CMK (cell line): ENCODE results near the gene SH3D21.

Experiments used
- DNase-seq: peaks from one replicate; pipeline ENCODE4 v3.0.0-alpha.2; 2010; ENCODE audit warnings: low read depth

SH3D21 gene

DNA sequence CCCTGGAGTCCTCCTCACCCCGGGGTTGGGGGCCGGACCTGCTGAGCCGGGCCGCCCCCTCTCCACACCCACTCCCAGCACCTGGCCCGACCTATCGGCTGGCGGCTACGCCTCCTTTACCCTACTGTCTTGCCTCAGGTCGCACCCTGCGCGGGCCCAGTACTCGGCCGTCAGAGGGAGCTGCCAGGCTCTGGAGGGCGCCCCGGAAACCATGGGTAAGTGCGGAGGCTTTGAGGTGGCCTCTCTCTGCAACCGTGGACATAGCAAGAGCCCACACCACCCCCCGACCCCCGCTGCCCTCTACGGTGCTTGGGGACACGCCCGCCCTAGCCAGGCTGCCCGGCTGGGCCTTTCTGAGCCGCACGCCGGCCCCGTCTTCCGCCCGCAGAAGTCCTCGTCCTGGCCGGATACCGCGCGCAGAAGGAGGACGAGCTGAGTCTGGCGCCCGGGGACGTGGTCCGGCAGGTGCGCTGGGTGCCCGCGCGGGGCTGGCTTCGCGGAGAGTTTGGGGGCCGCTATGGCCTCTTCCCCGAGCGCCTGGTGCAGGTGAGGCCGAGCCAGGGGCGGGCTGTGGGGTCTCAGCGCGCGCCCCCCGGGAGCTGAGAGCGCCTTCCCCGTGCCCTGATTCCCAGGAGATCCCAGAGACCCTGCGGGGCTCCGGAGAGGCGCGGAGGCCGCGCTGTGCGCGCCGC lies at the start of gene SH3D21:
TSS of gene SH3D21 (plus strand) at position 159 of the 692 bp plus-strand sequence. CDS start at position 212, 53 bp downstream.
- no peak for DNase-seq

- no peak for DNase-seq
Measured at GRCh38 chr1:36256558-36257374, 49.4 kb upstream of the SH3D21 start.

GRCh38 chr1:36257375-36257767 lies 48.8 kb upstream of the SH3D21 start:
- DNase-seq = peak; percentile 17

- no peak for DNase-seq
Measured at GRCh38 chr1:36258960-36259344, 47.2 kb upstream of the SH3D21 start.

GRCh38 chr1:36268981-36269380 lies 37.2 kb upstream of the SH3D21 start:
- no peak for DNase-seq

- DNase-seq = no peak
Measured at GRCh38 chr1:36269408-36269838, 36.7 kb upstream of the SH3D21 start.

GRCh38 chr1:36273024-36273423 lies 33.1 kb upstream of the SH3D21 start:
- no peak for DNase-seq

GRCh38 chr1:36274201-36274600 lies 32.0 kb upstream of the SH3D21 start:
- DNase-seq = no peak

DNA sequence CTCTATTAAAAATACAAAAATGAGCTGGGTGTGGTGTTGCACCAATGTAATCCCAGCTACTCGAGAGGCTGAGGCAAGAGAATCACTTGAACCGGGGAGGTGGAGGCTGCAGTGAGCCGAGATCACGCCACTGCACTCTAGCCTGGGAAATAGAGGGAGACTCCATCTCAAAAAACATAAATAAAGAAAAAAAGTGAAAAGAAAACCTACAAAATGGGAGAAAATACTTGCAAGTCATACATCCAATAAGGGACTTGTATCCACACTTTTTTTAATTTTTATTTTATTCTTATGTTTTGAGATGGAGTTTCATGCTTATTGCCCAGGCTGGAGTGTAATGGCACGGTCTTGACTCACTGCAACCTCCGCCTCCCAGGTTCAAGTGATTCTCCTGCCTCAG lies 29.5 kb upstream of the SH3D21 start:
- DNase-seq = no peak

DNA sequence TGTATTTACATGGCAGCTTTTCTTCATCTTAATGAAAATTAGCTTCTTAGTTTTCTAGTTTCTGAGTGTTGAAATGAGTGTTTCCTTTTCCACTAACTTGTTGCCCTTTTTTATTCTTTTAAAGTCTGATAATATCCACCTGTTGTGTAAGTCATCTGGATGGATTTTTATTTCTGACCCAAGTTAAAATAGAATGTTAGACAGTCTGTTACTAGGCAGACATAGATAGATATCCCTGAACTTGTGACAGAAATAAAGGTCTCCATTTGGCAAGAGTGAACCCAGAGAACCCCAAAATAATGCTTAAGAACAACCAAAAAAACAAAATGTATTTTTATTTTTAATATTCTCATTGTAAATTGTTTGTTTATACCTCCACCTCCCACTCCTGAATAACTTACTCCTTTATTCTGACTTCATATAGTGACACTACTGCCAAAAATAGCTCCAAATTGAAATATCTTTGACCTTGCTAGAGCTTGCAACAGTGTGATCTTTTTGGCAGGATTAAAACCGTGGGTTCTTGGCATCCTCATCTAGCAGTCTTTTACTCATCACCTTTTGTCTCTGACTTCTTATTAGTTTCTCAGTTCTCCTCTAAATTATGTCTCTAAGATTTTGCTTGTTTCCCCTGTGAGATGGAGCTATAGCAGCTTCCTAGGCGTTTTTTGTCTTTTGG lies 26.9 kb upstream of the SH3D21 start:
- no peak for DNase-seq

- no peak for DNase-seq
Measured at GRCh38 chr1:36279789-36280296, 26.3 kb upstream of the SH3D21 start.

DNA sequence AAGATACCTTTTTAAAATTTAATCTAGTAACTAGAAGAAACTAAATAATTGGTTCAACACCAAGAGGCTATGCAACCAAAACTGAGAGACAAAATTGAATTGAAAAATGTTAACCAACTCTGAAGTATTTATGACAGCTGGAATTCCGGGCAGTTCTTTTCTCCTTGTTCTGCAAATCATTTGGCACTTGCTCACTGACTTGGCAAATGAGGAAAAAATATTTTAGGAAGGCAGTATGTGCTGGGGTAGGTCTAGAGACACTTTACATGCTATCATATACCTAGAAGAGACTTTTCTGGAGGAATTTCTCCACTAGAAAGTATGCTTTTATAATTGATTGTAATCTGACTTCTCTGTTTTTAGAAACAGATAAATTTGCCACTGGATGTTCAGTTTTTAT lies 22.1 kb upstream of the SH3D21 start:
- no peak for DNase-seq

- DNase-seq = no peak
Measured at GRCh38 chr1:36284517-36284916, 21.7 kb upstream of the SH3D21 start.

- peak; percentile 76 for DNase-seq
Measured at GRCh38 chr1:36285443-36286101, 20.6 kb upstream of the SH3D21 start.

DNA sequence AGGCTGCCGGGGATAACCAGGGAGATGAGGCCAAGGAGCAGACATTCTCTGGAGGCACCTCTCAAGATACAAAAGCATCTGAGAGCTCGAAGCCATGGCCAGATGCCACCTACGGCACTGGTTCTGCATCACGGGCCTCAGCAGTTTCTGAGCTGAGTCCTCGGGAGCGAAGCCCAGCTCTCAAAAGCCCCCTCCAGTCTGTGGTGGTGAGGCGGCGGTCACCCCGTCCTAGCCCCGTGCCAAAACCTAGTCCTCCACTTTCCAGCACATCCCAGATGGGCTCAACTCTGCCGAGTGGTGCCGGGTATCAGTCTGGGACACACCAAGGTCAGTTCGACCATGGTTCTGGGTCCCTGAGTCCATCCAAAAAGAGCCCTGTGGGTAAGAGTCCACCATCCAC lies 19.4 kb upstream of the SH3D21 start:
- DNase-seq = no peak

- DNase-seq = no peak
Measured at GRCh38 chr1:36287595-36287994, 18.6 kb upstream of the SH3D21 start.

GRCh38 chr1:36295390-36295789 lies 10.8 kb upstream of the SH3D21 start:
- DNase-seq = no peak

- no peak for DNase-seq
Measured at GRCh38 chr1:36297062-36297461, 9.1 kb upstream of the SH3D21 start.

DNA sequence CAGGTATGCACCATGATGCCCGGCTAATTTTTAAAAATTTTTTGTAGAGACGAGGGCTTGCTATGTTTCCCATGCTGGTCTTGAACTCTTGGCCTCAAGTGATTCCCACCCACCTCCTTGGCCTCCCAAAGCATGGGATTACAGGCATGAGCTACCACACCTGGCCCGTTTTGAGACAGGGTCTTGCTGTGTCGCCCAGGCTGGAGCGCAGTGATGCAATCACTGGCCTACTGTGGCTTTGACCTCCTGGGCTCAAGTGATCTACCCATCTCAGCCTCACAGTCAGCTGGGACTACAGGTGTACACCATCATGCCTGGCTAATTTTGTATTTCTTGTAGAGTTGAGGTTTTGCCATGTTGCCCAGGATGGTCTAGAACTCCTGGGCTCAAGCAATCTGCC lies 7.5 kb upstream of the SH3D21 start:
- DNase-seq = no peak

DNA sequence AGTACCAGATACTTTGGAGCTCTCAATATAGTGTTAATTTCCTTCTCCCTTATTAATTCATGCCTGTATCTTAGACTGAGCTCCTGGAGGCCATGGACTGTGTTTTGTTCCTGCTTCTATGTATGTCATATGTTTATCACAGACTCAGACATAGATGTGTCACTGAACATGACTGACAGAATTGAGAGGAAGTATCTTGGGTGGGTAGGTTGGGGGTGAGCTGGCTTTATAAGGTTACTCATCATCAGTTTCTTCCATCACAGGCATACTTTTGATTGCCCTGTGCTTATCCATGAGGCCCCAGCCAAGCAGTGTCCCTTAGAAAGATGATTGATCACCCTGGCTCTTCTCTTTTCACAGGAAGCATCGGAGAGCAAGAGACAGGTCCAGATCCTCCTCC lies 5.6 kb upstream of the SH3D21 start:
- no peak for DNase-seq

GRCh38 chr1:36301220-36301619 lies 4.9 kb upstream of the SH3D21 start:
- DNase-seq = no peak

DNA sequence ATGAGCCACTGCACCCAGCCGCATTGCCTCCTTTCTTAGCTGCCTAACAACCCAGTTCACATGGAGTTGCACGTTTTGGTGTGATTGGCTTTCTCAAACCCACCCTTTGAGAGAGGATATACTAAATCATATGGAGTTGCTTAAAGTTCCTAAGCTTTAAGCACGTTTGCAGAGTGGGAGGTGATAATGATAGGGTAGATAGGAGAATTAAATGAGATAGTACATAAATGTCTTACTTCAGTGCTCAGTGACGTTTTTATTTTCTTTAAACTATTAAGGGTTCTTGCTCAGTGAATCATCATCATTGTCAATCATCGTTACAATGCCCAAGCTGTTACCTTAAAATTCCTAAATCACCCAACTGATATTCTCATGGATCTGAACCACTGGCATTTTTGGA lies 2.9 kb upstream of the SH3D21 start:
- DNase-seq = no peak
